Mesendoderm (in vitro differentiated cells): ENCODE data around the gene MAGEA2. TPM values are rescaled to one million over a fixed set of nuclear protein-coding genes. Genes with fewer than 3 reads are reported as not detected.
"Not testable (repeated sequence)": the region's sequence is repeated elsewhere in the genome, so short reads cannot be mapped to it uniquely, and the experiment has no call there.

Experiments
- DNase-seq: peaks from one replicate; pipeline ENCODE4 v3.0.0; 2013
- H2AK5ac ChIP-seq: 2 replicates; pipeline ENCODE4 v1.6.1; 2013; ENCODE audit warnings: low read length, inconsistent platforms
- H2BK120ac ChIP-seq: 2 replicates; pipeline ENCODE4 v1.6.1; 2013; ENCODE audit warnings: low read depth, mild to moderate bottlenecking, low read length, moderate library complexity, mixed read lengths
- H2BK15ac ChIP-seq: replicated peaks from 2 replicates; pipeline ENCODE4 v1.6.1; 2013; ENCODE audit warnings: low read depth, mild to moderate bottlenecking, moderate library complexity
- H2BK5ac ChIP-seq: 2 replicates; pipeline ENCODE4 v1.6.1; 2013; ENCODE audit warnings: low read length, inconsistent platforms
- H3K18ac ChIP-seq: 2 replicates; pipeline ENCODE4 v1.6.1; 2013; ENCODE audit warnings: mild to moderate bottlenecking, low read length, mixed read lengths
- H3K23ac ChIP-seq: one replicate; pipeline ENCODE4 v1.6.1; 2013; ENCODE audit warnings: low read length
- H3K27ac ChIP-seq: 2 replicates; pipeline ENCODE4 v1.5.1; 2013; ENCODE audit warnings: low read depth, mild to moderate bottlenecking, inconsistent platforms, low read length, moderate library complexity
- H3K27me3 ChIP-seq: 2 replicates; pipeline ENCODE4 v1.6.1; 2013; ENCODE audit warnings: low read length, control low read depth, mild to moderate bottlenecking, inconsistent platforms; ENCODE audit not compliant: insufficient read depth, poor library complexity
- H3K36me3 ChIP-seq: 2 replicates; pipeline ENCODE4 v1.6.1; 2013; ENCODE audit warnings: low read length, inconsistent platforms; ENCODE audit not compliant: control insufficient read depth, insufficient read depth
- H3K4ac ChIP-seq: one replicate; pipeline ENCODE4 v1.6.1; 2013; ENCODE audit warnings: low read depth, mild to moderate bottlenecking, low read length, moderate library complexity
- H3K4me1 ChIP-seq: 2 replicates; pipeline ENCODE4 v1.6.1; 2013; ENCODE audit warnings: low read depth, low read length, inconsistent platforms; ENCODE audit not compliant: control insufficient read depth
- H3K4me2 ChIP-seq: 2 replicates; pipeline ENCODE4 v1.6.1; 2013; ENCODE audit warnings: low read length
- H3K4me3 ChIP-seq: 2 replicates; pipeline ENCODE4 v1.5.1; 2013; ENCODE audit warnings: mild to moderate bottlenecking, low read length
- H3K56ac ChIP-seq: one replicate; pipeline ENCODE4 v1.6.1; 2013; ENCODE audit warnings: low read length
- H3K79me1 ChIP-seq: 2 replicates; pipeline ENCODE4 v1.6.1; 2013; ENCODE audit warnings: low read length, inconsistent platforms
- H3K79me2 ChIP-seq: 2 replicates; pipeline ENCODE4 v1.6.1; 2013; ENCODE audit warnings: mild to moderate bottlenecking, low read length; ENCODE audit not compliant: control insufficient read depth, insufficient read depth
- H3K9ac ChIP-seq: 2 replicates; pipeline ENCODE4 v1.6.1; 2013; ENCODE audit warnings: low read length, inconsistent platforms
- H4K5ac ChIP-seq: one replicate; pipeline ENCODE4 v1.6.1; 2013; ENCODE audit warnings: low read length
- H4K8ac ChIP-seq: one replicate; pipeline ENCODE4 v1.6.1; 2013; ENCODE audit warnings: low read depth, mild to moderate bottlenecking, control low read depth, low read length, moderate library complexity
- WGBS: extraction: QIAGEN DNeasy Blood & Tissue Kit; methylation state at CpG from one replicate; pipeline ENCODE4 v1.1.7; 2013; ENCODE audit warnings: low lambda C conversion rate, missing lambda C conversion rate; ENCODE audit not compliant: insufficient coverage; ENCODE audit errors: extremely low coverage; 5-methylcytosine and 5-hydroxymethylcytosine counted together
- polyA plus RNA-seq, 2 experiments: library from polyadenylated mRNA; stranded (reverse); fragments of 200-250 nt; gene quantifications; one replicate each; pipeline ENCODE4 v1.2.3, GENCODE V29; 2013

Gene MAGEA2
- 0.03 TPM for polyA plus RNA-seq (2013, experiment 1 of 2)
- 0.06 TPM for polyA plus RNA-seq (2013, experiment 2 of 2)

- DNase-seq, H3K79me1 ChIP-seq: not testable (repeated sequence)
These were observed at the start of gene MAGEA2 for GRCh38 chrX:152753686-152754650. MAGEA2 (minus strand) TSS chrX:152753842; CDS start chrX:152751363, 2,479 bp downstream.

GRCh38 chrX:152798945-152799344 lies 45.3 kb upstream of the MAGEA2 start:
- Histone ChIP-seq H3K79me1 (no peaks in the 10 kb centered on the region), H4K5ac (no peak overlapping the region), H3K4me1 (no peaks in the 10 kb centered on the region), H3K56ac (no peak overlapping the region), H3K4me3 (no peak overlapping the region), H3K36me3 (no peaks in the 10 kb centered on the region), H2BK5ac (no peak overlapping the region), H3K79me2 (no peaks in the 10 kb centered on the region), H2AK5ac (no peak overlapping the region), H2BK120ac (no peak overlapping the region), H3K23ac (no peak overlapping the region), H3K4ac (no peak overlapping the region), H3K4me2 (no peak overlapping the region), H3K27ac (no peak overlapping the region), H4K8ac (no peak overlapping the region), H3K18ac (no peak overlapping the region), H2BK15ac (no peak overlapping the region), H3K27me3 (no peaks in the 10 kb centered on the region), H3K9ac (no peak overlapping the region)
- WGBS, result no CpG with 5 or more reads among the region's 1 CpG
- DNase-seq, result no peak

More at GRCh38 chrX:152753686-152754650, at the start of gene MAGEA2:
- H3K4me1 ChIP-seq, H3K36me3 ChIP-seq, H3K4me3 ChIP-seq, H3K27me3 ChIP-seq, H3K4me2 ChIP-seq, H2BK120ac ChIP-seq, H4K5ac ChIP-seq, H3K9ac ChIP-seq, H3K56ac ChIP-seq, H2AK5ac ChIP-seq, H2BK5ac ChIP-seq, H3K23ac ChIP-seq, H3K18ac ChIP-seq, H4K8ac ChIP-seq, H2BK15ac ChIP-seq, H3K27ac ChIP-seq, H3K79me2 ChIP-seq, H3K4ac ChIP-seq: not testable (repeated sequence)
- WGBS, result no CpG with 5 or more reads among the region's 35 CpGs

- WGBS, result no CpG with 5 or more reads among the region's 3 CpGs
- H3K4me3 ChIP-seq, H4K5ac ChIP-seq, H2BK5ac ChIP-seq, H3K56ac ChIP-seq, H2BK15ac ChIP-seq, H3K36me3 ChIP-seq, H3K9ac ChIP-seq, H3K18ac ChIP-seq, H3K79me1 ChIP-seq, H3K79me2 ChIP-seq, H3K23ac ChIP-seq, H3K27me3 ChIP-seq, H4K8ac ChIP-seq, H3K4ac ChIP-seq, H2AK5ac ChIP-seq, H3K4me2 ChIP-seq, H3K4me1 ChIP-seq, H3K27ac ChIP-seq, DNase-seq, H2BK120ac ChIP-seq: not testable (repeated sequence)
These were observed 33.4 kb upstream of the MAGEA2 start for GRCh38 chrX:152787062-152787461.

- not testable (repeated sequence) for H3K79me1 ChIP-seq, H2BK120ac ChIP-seq, H3K4me1 ChIP-seq, H3K18ac ChIP-seq, H3K4me3 ChIP-seq, H4K5ac ChIP-seq, H2AK5ac ChIP-seq, H3K36me3 ChIP-seq, H3K79me2 ChIP-seq, H3K23ac ChIP-seq, H2BK15ac ChIP-seq, H3K27me3 ChIP-seq, H3K4ac ChIP-seq, H3K27ac ChIP-seq, DNase-seq, H2BK5ac ChIP-seq, H3K56ac ChIP-seq, H3K9ac ChIP-seq, H3K4me2 ChIP-seq, H4K8ac ChIP-seq
- WGBS, result no CpG with 5 or more reads among the region's 29 CpGs
These were observed 16.1 kb upstream of the MAGEA2 start, which contains the start of gene MAGEA6 for GRCh38 chrX:152769549-152770289. MAGEA6 (minus strand) TSS chrX:152769689; CDS start chrX:152767650, 2,039 bp downstream.

- not testable (repeated sequence) for H3K27me3 ChIP-seq
These were observed 12.9 kb upstream of the MAGEA2 start for GRCh38 chrX:152766562-152766961.

More at GRCh38 chrX:152766562-152766961, 12.9 kb upstream of the MAGEA2 start:
- not testable (repeated sequence) for H2BK15ac ChIP-seq, H3K4ac ChIP-seq, H4K8ac ChIP-seq, DNase-seq, H2BK5ac ChIP-seq, H2AK5ac ChIP-seq, H3K36me3 ChIP-seq, H3K4me3 ChIP-seq, H3K79me1 ChIP-seq, H3K9ac ChIP-seq, H3K79me2 ChIP-seq, H3K4me2 ChIP-seq, H3K23ac ChIP-seq, H3K27ac ChIP-seq, H3K56ac ChIP-seq, H4K5ac ChIP-seq, H3K4me1 ChIP-seq, H2BK120ac ChIP-seq, H3K18ac ChIP-seq
- WGBS, result no CpG with 5 or more reads among the region's 9 CpGs
